HepG2 (cell line): ENCODE measurements around the gene CAST. TPM values are rescaled to one million over a fixed set of nuclear protein-coding genes. Genes with fewer than 3 reads are reported as not detected.

ENCODE experiments used
- ASH2L ChIP-seq: fragments of 300-600, 200-600 bp; sonication (generic); IDR thresholded peaks from 2 replicates; pipeline ENCODE4 v1.7.0; 2017; ENCODE audit warnings: low read depth, mild to moderate bottlenecking, moderate library complexity, mixed read lengths, low read length; ENCODE audit not compliant: insufficient read length
- JUNB ChIP-seq: sonication (generic); formaldehyde crosslinking; IDR thresholded peaks from 2 replicates; pipeline ENCODE4 v1.8.0; 2022; ENCODE audit warnings: missing genetic modification reagents, mild to moderate bottlenecking, borderline replicate concordance
- KDM3A ChIP-seq: IDR thresholded peaks from 2 replicates; pipeline ENCODE4 v1.6.1; 2018; ENCODE audit warnings: low read depth, missing compliant biosample characterization
- RFX3 ChIP-seq: IDR thresholded peaks from 2 replicates; pipeline ENCODE4 v1.6.1; 2016; ENCODE audit warnings: missing biosample characterization, missing genetic modification reagents
- TBX2 ChIP-seq: sonication (generic); formaldehyde crosslinking; IDR thresholded peaks from 2 replicates; pipeline ENCODE4 v1.5.0; 2020; ENCODE audit warnings: missing genetic modification reagents, mild to moderate bottlenecking, borderline replicate concordance
- YY1 ChIP-seq: IDR thresholded peaks from 2 replicates; pipeline ENCODE4 v1.6.1; 2011; ENCODE audit warnings: low read length, low read depth, moderate library complexity, mild to moderate bottlenecking; ENCODE audit not compliant: insufficient read depth, insufficient replicate concordance
- ZNF180 ChIP-seq: sonication (generic); formaldehyde crosslinking; IDR thresholded peaks from 2 replicates; pipeline ENCODE4 v1.4.0; 2020; ENCODE audit warnings: low read depth, missing genetic modification reagents, borderline replicate concordance
- ZNF430 ChIP-seq: sonication (generic); formaldehyde crosslinking; IDR thresholded peaks from 2 replicates; pipeline ENCODE4 v1.9.0; 2021; ENCODE audit warnings: mild to moderate bottlenecking, missing genetic modification reagents
- ZNF577 ChIP-seq: sonication (generic); formaldehyde crosslinking; IDR thresholded peaks from 2 replicates; pipeline ENCODE4 v1.4.0; 2020; ENCODE audit warnings: mild to moderate bottlenecking, low read depth, missing genetic modification reagents, borderline replicate concordance
- polyA plus RNA-seq, 8 experiments: library from polyadenylated mRNA; depleted of rRNA in 3 of 8; stranded (reverse) in 7 of 8; unstranded in 1 of 8; fragments of >200 nt; fragmentation: Illumina TruSeq in 4 of 8; extraction: Trizol in 4 of 8; gene quantifications; 2 replicates each; pipeline versions ENCODE4 v1.2.1 to v1.2.3, GENCODE V29; 2011 to 2016; ENCODE audit warnings: low read depth in 4 of 8, missing spikeins in 1 of 8, mixed read lengths in 1 of 8; ENCODE audit not compliant: insufficient read depth in 1 of 8
- total RNA-seq, 5 experiments: library from RNA; depleted of rRNA; stranded (reverse); fragments of >200 nt; fragmentation: Illumina TruSeq; extraction: Trizol; gene quantifications; 2 replicates each; pipeline ENCODE4 v1.2.3, GENCODE V29; 2016; ENCODE audit warnings: low read depth in 1 of 5
- TF ChIP-seq, protein P1 (sequence below): sonication (generic); formaldehyde crosslinking; IDR thresholded peaks from 2 replicates; pipeline ENCODE4 v1.4.0; 2020; ENCODE audit warnings: mild to moderate bottlenecking, missing genetic modification reagents
- TF ChIP-seq, protein P2 (sequence below): sonication (generic); formaldehyde crosslinking; IDR thresholded peaks from 2 replicates; pipeline ENCODE4 v1.9.0; 2022; ENCODE audit warnings: low read depth, missing genetic modification reagents
- TF ChIP-seq, protein P3 (sequence below): IDR thresholded peaks from 2 replicates; pipeline ENCODE4 v1.6.1; 2018; ENCODE audit warnings: missing genetic modification reagents, mild to moderate bottlenecking, missing compliant biosample characterization

CAST gene
- total and polyA plus RNA-seq, 2 of the 13 experiments (the other 11 are each of a cell fraction or from before 2014, with no cell fraction given): 42.1 to 67.6 TPM

DNA sequence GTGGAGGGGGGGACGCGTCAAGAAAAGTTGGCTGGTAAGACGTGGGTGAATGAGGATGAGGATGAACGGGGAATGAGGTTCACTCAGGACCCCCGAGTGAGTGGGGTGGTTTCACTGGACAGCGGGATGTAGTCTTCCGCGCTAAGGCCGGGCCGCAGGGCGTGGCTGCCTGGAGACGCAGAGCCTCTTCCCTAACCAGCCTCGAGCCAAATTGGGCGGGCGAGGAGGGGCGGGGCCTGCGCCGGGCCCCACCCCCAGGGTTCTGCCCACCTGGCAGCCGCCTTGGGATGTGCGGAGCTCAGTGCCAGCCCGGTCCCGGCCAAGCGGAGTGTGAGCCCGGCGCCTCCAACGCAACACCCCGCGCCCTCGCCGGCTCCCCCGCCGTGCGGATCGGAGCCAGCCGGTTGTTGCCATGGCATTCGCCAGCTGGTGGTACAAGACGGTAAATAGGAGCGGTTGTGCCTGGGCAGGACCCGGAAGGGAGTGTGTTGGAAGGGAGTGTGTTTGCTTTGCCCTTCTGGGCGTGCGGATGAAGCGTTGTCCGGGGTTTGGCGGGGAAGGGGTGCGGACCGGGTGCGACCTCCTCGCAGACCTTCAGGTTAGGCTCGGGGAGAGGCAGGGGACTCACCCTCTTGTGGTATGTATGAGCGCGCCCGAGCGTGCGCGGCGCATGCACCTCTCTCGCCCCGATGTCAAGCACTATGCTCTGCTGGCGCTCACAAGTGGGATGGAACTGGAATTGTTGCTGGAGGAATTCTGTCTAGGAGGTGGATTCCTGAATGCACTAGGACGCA, 746 bp downstream of the CAST start (continued):
- no peak for TF ChIP-seq TBX2
- TF ChIP-seq, protein P1, sequence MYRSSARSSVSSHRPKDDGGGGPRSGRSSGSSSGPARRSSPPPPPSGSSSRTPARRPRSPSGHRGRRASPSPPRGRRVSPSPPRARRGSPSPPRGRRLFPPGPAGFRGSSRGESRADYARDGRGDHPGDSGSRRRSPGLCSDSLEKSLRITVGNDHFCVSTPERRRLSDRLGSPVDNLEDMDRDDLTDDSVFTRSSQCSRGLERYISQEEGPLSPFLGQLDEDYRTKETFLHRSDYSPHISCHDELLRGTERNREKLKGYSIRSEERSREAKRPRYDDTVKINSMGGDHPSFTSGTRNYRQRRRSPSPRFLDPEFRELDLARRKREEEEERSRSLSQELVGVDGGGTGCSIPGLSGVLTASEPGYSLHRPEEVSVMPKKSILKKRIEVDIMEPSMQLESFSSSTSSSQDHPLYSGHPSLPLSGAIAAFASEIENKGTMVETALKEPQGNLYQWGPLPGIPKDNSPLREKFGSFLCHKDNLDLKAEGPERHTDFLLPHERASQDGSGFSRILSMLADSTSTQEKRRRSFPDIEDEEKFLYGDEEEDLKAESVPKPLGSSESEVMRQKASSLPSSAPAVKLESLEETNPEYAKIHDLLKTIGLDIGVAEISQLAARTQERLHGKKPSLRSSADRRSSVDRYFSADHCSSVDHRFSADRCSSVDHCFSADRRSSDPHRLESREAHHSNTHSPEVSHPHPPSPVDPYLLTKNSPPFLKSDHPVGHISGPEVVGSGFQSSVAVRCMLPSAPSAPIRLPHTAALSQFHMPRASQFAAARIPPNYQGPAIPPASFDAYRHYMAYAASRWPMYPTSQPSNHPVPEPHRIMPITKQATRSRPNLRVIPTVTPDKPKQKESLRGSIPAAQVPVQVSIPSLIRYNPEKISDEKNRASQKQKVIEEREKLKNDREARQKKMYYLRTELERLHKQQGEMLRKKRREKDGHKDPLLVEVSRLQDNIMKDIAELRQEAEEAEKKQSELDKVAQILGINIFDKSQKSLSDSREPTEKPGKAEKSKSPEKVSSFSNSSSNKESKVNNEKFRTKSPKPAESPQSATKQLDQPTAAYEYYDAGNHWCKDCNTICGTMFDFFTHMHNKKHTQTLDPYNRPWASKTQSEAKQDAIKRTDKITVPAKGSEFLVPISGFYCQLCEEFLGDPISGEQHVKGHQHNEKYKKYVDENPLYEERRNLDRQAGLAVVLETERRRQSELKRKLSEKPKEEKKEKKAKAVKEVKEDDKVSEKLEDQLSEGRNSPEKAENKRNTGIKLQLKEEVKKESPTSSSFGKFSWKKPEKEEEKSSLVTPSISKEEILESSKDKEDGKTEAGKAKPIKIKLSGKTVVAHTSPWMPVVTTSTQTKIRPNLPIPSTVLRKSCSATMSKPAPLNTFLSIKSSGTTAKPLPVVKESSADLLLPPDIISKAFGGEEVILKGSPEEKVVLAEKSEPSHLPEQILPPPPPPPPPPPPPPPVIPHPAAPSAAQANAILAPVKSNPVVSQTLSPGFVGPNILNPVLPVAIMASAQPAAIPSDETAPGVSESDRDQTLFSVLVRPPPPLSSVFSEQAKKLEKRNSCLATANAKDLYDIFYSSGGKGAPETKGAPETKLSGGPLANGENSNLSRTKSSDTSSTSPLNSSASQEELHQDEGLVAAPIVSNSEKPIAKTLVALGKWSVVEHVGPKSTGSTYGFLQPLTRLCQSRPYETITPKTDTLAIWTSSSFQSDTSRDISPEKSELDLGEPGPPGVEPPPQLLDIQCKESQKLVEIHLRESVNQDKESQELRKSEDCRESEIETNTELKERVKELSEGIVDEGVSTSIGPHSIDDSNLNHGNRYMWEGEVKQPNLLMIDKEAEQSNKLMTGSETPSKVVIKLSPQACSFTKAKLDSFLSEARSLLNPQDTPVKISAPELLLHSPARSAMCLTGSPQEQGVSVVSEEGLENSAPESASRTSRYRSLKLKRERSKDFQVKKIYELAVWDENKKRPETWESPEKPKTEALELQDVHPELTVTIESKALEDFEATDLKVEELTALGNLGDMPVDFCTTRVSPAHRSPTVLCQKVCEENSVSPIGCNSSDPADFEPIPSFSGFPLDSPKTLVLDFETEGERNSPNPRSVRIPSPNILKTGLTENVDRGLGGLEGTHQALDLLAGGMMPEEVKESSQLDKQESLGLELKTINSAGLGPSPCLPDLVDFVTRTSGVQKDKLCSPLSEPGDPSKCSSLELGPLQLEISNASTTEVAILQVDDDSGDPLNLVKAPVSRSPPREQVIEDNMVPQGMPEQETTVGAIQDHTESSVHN: 0 out of 2 replicates have a peak, but pooled peaks have one; percentile 29
- TF ChIP-seq, protein P2, sequence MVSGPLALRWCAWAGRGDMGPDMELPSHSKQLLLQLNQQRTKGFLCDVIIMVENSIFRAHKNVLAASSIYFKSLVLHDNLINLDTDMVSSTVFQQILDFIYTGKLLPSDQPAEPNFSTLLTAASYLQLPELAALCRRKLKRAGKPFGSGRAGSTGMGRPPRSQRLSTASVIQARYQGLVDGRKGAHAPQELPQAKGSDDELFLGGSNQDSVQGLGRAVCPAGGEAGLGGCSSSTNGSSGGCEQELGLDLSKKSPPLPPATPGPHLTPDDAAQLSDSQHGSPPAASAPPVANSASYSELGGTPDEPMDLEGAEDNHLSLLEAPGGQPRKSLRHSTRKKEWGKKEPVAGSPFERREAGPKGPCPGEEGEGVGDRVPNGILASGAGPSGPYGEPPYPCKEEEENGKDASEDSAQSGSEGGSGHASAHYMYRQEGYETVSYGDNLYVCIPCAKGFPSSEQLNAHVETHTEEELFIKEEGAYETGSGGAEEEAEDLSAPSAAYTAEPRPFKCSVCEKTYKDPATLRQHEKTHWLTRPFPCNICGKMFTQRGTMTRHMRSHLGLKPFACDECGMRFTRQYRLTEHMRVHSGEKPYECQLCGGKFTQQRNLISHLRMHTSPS: peak; percentile 78
- TF ChIP-seq ASH2L: peak; percentile 55
- no peak for TF ChIP-seq ZNF577 (CRISPR knock-in tag)
- TF ChIP-seq KDM3A: no peak
- TF ChIP-seq JUNB: no peak
- peak; percentile 58; the same call in 1 of the 2 replicates for TF ChIP-seq RFX3 (CRISPR knock-in tag)
- TF ChIP-seq, protein P3, sequence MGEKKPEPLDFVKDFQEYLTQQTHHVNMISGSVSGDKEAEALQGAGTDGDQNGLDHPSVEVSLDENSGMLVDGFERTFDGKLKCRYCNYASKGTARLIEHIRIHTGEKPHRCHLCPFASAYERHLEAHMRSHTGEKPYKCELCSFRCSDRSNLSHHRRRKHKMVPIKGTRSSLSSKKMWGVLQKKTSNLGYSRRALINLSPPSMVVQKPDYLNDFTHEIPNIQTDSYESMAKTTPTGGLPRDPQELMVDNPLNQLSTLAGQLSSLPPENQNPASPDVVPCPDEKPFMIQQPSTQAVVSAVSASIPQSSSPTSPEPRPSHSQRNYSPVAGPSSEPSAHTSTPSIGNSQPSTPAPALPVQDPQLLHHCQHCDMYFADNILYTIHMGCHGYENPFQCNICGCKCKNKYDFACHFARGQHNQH: no peak
- TF ChIP-seq ZNF430 (CRISPR knock-in tag): peak; percentile 59
- TF ChIP-seq YY1: no peak
- no peak for TF ChIP-seq ZNF180 (CRISPR knock-in tag)
